IMR-90 (cell line): ENCODE data around the gene FBRSL1. TPM values are rescaled to one million over a fixed set of nuclear protein-coding genes. Genes with fewer than 3 reads are reported as not detected.

Experiments
- ATAC-seq: fragments of 200-7000 bp; cut with Tn5 transposase; 2 replicates; pipeline ENCODE4 v1.9.1; 2020; ENCODE audit warnings: low read depth, mild to moderate bottlenecking, moderate library complexity
- BruUV-seq: library from RNA; stranded (reverse); fragments of 400-500 nt; replicated peaks from 2 replicates; lab custom pipeline; 2021; lab: Mats Ljungman, UMichigan
- CTCF ChIA-PET: fragments of 300-600 bp; formaldehyde crosslinking; extraction: SDS; loops from one replicate; lab custom pipeline; 2021; ENCODE audit warnings: antibody characterized with exemption; lab: Yijun Ruan, JAX
- POLR2A ChIA-PET: fragments of 300-600 bp; sonication (Branson Sonifier 250); formaldehyde crosslinking; loops from one replicate; lab custom pipeline; 2022; ENCODE audit warnings: antibody characterized with exemption; ENCODE audit not compliant: unreplicated experiment; lab: Charles Lee
- DNase-seq: peaks from one replicate; pipeline ENCODE4 v3.0.0; 2013
- H2AFZ ChIP-seq: replicated peaks from 2 replicates; pipeline ENCODE3; 2013; ENCODE audit warnings: low read length, mild to moderate bottlenecking; ENCODE audit not compliant: poor library complexity
- H2AK5ac ChIP-seq: 2 replicates; pipeline ENCODE4 v1.6.1; 2013; ENCODE audit warnings: low read depth, low read length, inconsistent platforms
- H2AK9ac ChIP-seq: replicated peaks from 2 replicates; pipeline ENCODE3; 2013; ENCODE audit warnings: mild to moderate bottlenecking, low read depth, low read length, moderate library complexity; ENCODE audit not compliant: poor library complexity
- H2BK120ac ChIP-seq: 2 replicates; pipeline ENCODE4 v1.6.1; 2013; ENCODE audit warnings: low read depth, low read length, inconsistent platforms
- H2BK15ac ChIP-seq: 3 replicates; pipeline ENCODE4 v1.6.1; 2013; ENCODE audit warnings: low read depth, low read length, inconsistent platforms
- H2BK20ac ChIP-seq: 2 replicates; pipeline ENCODE4 v1.6.1; 2013; ENCODE audit warnings: low read depth, mild to moderate bottlenecking, inconsistent platforms, low read length, moderate library complexity
- H2BK5ac ChIP-seq: 2 replicates; pipeline ENCODE4 v1.6.1; 2013; ENCODE audit warnings: mild to moderate bottlenecking, low read depth, low read length, inconsistent platforms; ENCODE audit not compliant: poor library complexity, severe bottlenecking
- H3K14ac ChIP-seq: replicated peaks from 2 replicates; pipeline ENCODE4 v1.6.1; 2013; ENCODE audit warnings: low read depth, low read length, inconsistent platforms
- H3K18ac ChIP-seq: 2 replicates; pipeline ENCODE4 v1.6.1; 2013; ENCODE audit warnings: low read depth, low read length, control low read depth
- H3K23ac ChIP-seq: 2 replicates; pipeline ENCODE4 v1.6.1; 2013; ENCODE audit warnings: low read depth, low read length, inconsistent platforms
- H3K27ac ChIP-seq: 2 replicates; pipeline ENCODE4 v1.5.1; 2013; ENCODE audit warnings: mild to moderate bottlenecking, control low read depth, low read length; ENCODE audit not compliant: insufficient read depth
- H3K27me3 ChIP-seq: 2 replicates; pipeline ENCODE4 v1.6.1; 2013; ENCODE audit warnings: low read length; ENCODE audit not compliant: control insufficient read depth, insufficient read depth
- H3K36me3 ChIP-seq: 2 replicates; pipeline ENCODE4 v1.6.1; 2013; ENCODE audit warnings: low read length, mixed read lengths; ENCODE audit not compliant: control insufficient read depth, insufficient read depth
- H3K4ac ChIP-seq: 2 replicates; pipeline ENCODE4 v1.6.1; 2013; ENCODE audit warnings: low read depth, low read length, inconsistent platforms
- H3K4me1 ChIP-seq: 2 replicates; pipeline ENCODE4 v1.6.1; 2013; ENCODE audit warnings: low read length, mixed read lengths; ENCODE audit not compliant: control insufficient read depth, insufficient read depth
- H3K4me2 ChIP-seq: 2 replicates; pipeline ENCODE4 v1.6.1; 2013; ENCODE audit warnings: low read depth, mild to moderate bottlenecking, control low read depth, low read length, moderate library complexity
- H3K4me3 ChIP-seq: 2 replicates; pipeline ENCODE4 v1.5.1; 2013; ENCODE audit warnings: low read depth, mild to moderate bottlenecking, control low read depth, low read length, moderate library complexity; ENCODE audit not compliant: insufficient read depth
- H3K56ac ChIP-seq: 2 replicates; pipeline ENCODE4 v1.6.1; 2013; ENCODE audit warnings: low read length, inconsistent platforms; ENCODE audit not compliant: insufficient read depth; ENCODE audit errors: extremely low read depth
- H3K79me1 ChIP-seq, 2 experiments: 2 replicates each; pipeline ENCODE4 v1.6.1; 2013; ENCODE audit warnings: low read length in 2 of 2, inconsistent platforms in 1 of 2, low read depth in 1 of 2
- H3K9ac ChIP-seq: 2 replicates; pipeline ENCODE4 v1.6.1; 2013; ENCODE audit warnings: low read depth, low read length, control low read depth
- H3K9me1 ChIP-seq: 2 replicates; pipeline ENCODE4 v1.6.1; 2013; ENCODE audit warnings: low read length, inconsistent platforms; ENCODE audit not compliant: insufficient read depth
- H3K9me3 ChIP-seq: 2 replicates; pipeline ENCODE4 v1.6.1; 2013; ENCODE audit warnings: low read length; ENCODE audit not compliant: control insufficient read depth, insufficient read depth
- H4K20me1 ChIP-seq: 2 replicates; pipeline ENCODE4 v1.6.1; 2013; ENCODE audit warnings: low read length, inconsistent platforms; ENCODE audit not compliant: insufficient read depth
- H4K5ac ChIP-seq: 2 replicates; pipeline ENCODE4 v1.6.1; 2013; ENCODE audit warnings: mild to moderate bottlenecking, low read depth, low read length, control low read depth
- H4K8ac ChIP-seq, 2 experiments: 2 replicates each; pipeline ENCODE4 v1.6.1; 2013; ENCODE audit warnings: low read depth in 2 of 2, low read length in 2 of 2, control low read depth in 1 of 2, inconsistent platforms in 1 of 2
- H4K91ac ChIP-seq: 2 replicates; pipeline ENCODE4 v1.6.1; 2013; ENCODE audit warnings: low read depth, low read length, inconsistent platforms; ENCODE audit not compliant: insufficient read depth
- BHLHE40 ChIP-seq: fragments of 150-350 bp; IDR thresholded peaks from 2 replicates; pipeline ENCODE4 v1.6.1; 2016; ENCODE audit warnings: mild to moderate bottlenecking, low read depth, low read length
- CEBPB ChIP-seq: IDR thresholded peaks from 2 replicates; pipeline ENCODE4 v1.6.1; 2012; ENCODE audit warnings: low read depth, low read length, improper control_type of control experiment
- FOS ChIP-seq: fragments of 150-350 bp; IDR thresholded peaks from 2 replicates; pipeline ENCODE4 v1.6.1; 2016; ENCODE audit warnings: low read depth, low read length
- MAFK ChIP-seq: IDR thresholded peaks from 2 replicates; pipeline ENCODE4 v1.6.1; 2012; ENCODE audit warnings: low read depth, low read length, improper control_type of control experiment
- MAZ ChIP-seq: IDR thresholded peaks from 2 replicates; pipeline ENCODE4 v1.6.1; 2012; ENCODE audit warnings: low read depth, mild to moderate bottlenecking, low read length, improper control_type of control experiment, moderate library complexity, borderline replicate concordance
- MXI1 ChIP-seq: IDR thresholded peaks from 2 replicates; pipeline ENCODE4 v1.6.1; 2012; ENCODE audit warnings: low read depth, mild to moderate bottlenecking, low read length, moderate library complexity, borderline replicate concordance
- NFE2L2 ChIP-seq: fragments of 150-350 bp; IDR thresholded peaks from 2 replicates; pipeline ENCODE4 v1.6.1; 2016; ENCODE audit warnings: low read depth, mild to moderate bottlenecking, low read length
- POLR2A ChIP-seq: IDR thresholded peaks from 2 replicates; pipeline ENCODE4 v1.6.1; 2012; ENCODE audit warnings: mild to moderate bottlenecking, low read depth, low read length
- RAD21 ChIP-seq: IDR thresholded peaks from 2 replicates; pipeline ENCODE4 v1.6.1; 2012; ENCODE audit warnings: low read length, improper control_type of control experiment
- RCOR1 ChIP-seq: IDR thresholded peaks from 2 replicates; pipeline ENCODE4 v1.6.1; 2012; ENCODE audit warnings: mild to moderate bottlenecking, low read length, improper control_type of control experiment; ENCODE audit not compliant: insufficient replicate concordance
- RFX5 ChIP-seq: IDR thresholded peaks from 2 replicates; pipeline ENCODE4 v1.8.0; 2012; ENCODE audit warnings: low read depth, mild to moderate bottlenecking, low read length, moderate library complexity
- SMC3 ChIP-seq: fragments of 150-350 bp; IDR thresholded peaks from 2 replicates; pipeline ENCODE4 v1.6.1; 2016; ENCODE audit warnings: low read depth, mild to moderate bottlenecking, antibody characterized with exemption, low read length, moderate library complexity
- WGBS, 2 experiments: methylation state at CpG; one replicate each; pipeline versions ENCODE4 v1.1.5 to v1.1.7; 2013; ENCODE audit warnings: missing lambda C conversion rate in 2 of 2; ENCODE audit not compliant: insufficient read length in 1 of 2; ENCODE audit errors: extremely low coverage in 2 of 2; 5-methylcytosine and 5-hydroxymethylcytosine counted together
- dilution Hi-C: fragments of 300-500 bp; cut with HindIII; formaldehyde crosslinking; loops from one replicate; pipeline ENCODE4 v1.14.3; 2018; ENCODE audit warnings: low sequenced_read_pairs; ENCODE audit not compliant: unreplicated experiment
- in situ Hi-C: fragments of 300-500 bp; cut with MboI; formaldehyde crosslinking; loops from 3 replicates; pipeline ENCODE4 v1.14.3; 2019; ENCODE audit warnings: low sequenced_read_pairs, inconsistent platforms, mixed read lengths
- intact Hi-C: fragments of 100-400 bp; cut with micrococcal nuclease; formaldehyde crosslinking; loops from 2 replicates; pipeline ENCODE4 v1.10.0; 2022
- polyA plus RNA-seq, 3 experiments: library from polyadenylated mRNA; depleted of rRNA; stranded (reverse); fragments of >200 nt; gene quantifications; 2 replicates each; pipeline ENCODE4 v1.2.3, GENCODE V29; 2012; ENCODE audit warnings: low replicate concordance in 1 of 3
- total RNA-seq: library from RNA; depleted of rRNA; stranded (reverse); fragments of >200 nt; gene quantifications from 2 replicates; pipeline ENCODE4 v1.2.3, GENCODE V29; 2012
- TF ChIP-seq, protein P1 (sequence below): fragments of 150-350 bp; IDR thresholded peaks from 2 replicates; pipeline ENCODE4 v1.6.1; 2017; ENCODE audit warnings: mild to moderate bottlenecking, antibody characterized with exemption, low read length, low read depth
- TF ChIP-seq, protein P2 (sequence below): conservative IDR thresholded peaks from 2 replicates; pipeline ENCODE4 v1.5.1; 2012; ENCODE audit warnings: mild to moderate bottlenecking, low read depth, low read length, improper control_type of control experiment

FBRSL1 gene
- total and polyA plus RNA-seq, 2 of the 4 experiments (the other 2 are of a cell fraction) = 0.36 to 10.8 TPM

- Histone ChIP-seq H2AK5ac (peak overlapping the region; percentile 39; the same call in 1 of the 2 replicates), H4K8ac (peak overlapping the region; percentile 54 to 57; a peak in 3 of 4 replicates), H3K9ac (no peak overlapping the region), H2AK9ac (no peak overlapping the region), H3K4me1 (no peaks in the 10 kb centered on the region), H3K36me3 (no peaks in the 10 kb centered on the region), H4K20me1 (no peaks in the 10 kb centered on the region), H3K18ac (no peak overlapping the region), H2AFZ (peak overlapping the region; percentile 63), H2BK120ac (peak overlapping the region; percentile 40; the same call in 1 of the 2 replicates), H3K79me1 (no peaks in the 10 kb centered on the region), H3K27me3 (peaks cover 31% of the 10 kb centered on the region), H3K9me1 (peaks cover 4% of the 10 kb centered on the region; the same call in 1 of the 2 replicates), H3K4ac (no peak overlapping the region; the same call in 1 of the 2 replicates), H2BK15ac (no peak overlapping the region), H3K14ac (no peak overlapping the region), H3K23ac (no peak overlapping the region), H2BK5ac (peak overlapping the region; percentile 7), H3K27ac (no peak overlapping the region), H4K5ac (no peak overlapping the region), H3K56ac (no peak overlapping the region), H3K4me2 (no peak overlapping the region), H2BK20ac (no peak overlapping the region), H3K9me3 (no peaks in the 10 kb centered on the region; the same call in 1 of the 2 replicates), H4K91ac (peak overlapping the region; percentile 55; the same call in 1 of the 2 replicates), H3K4me3 (no peak overlapping the region)
- BruUV-seq = no TSS peak
- ChIA-PET POLR2A (no interaction called here), CTCF (no interaction called here)
- ATAC-seq (no peak), DNase-seq (no peak)
- no peak for TF ChIP-seq MXI1
- TF ChIP-seq MAFK = no peak
- TF ChIP-seq BHLHE40 = no peak
- no peak for TF ChIP-seq RFX5
- TF ChIP-seq RAD21 = no peak
- TF ChIP-seq NFE2L2 = no peak
- no peak for TF ChIP-seq MAZ
- TF ChIP-seq RCOR1 = no peak
- no peak for TF ChIP-seq POLR2A
- TF ChIP-seq FOS = no peak
- TF ChIP-seq, protein P1, sequence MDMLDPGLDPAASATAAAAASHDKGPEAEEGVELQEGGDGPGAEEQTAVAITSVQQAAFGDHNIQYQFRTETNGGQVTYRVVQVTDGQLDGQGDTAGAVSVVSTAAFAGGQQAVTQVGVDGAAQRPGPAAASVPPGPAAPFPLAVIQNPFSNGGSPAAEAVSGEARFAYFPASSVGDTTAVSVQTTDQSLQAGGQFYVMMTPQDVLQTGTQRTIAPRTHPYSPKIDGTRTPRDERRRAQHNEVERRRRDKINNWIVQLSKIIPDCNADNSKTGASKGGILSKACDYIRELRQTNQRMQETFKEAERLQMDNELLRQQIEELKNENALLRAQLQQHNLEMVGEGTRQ = no peak
- no peak for TF ChIP-seq CEBPB
- TF ChIP-seq, protein P2, sequence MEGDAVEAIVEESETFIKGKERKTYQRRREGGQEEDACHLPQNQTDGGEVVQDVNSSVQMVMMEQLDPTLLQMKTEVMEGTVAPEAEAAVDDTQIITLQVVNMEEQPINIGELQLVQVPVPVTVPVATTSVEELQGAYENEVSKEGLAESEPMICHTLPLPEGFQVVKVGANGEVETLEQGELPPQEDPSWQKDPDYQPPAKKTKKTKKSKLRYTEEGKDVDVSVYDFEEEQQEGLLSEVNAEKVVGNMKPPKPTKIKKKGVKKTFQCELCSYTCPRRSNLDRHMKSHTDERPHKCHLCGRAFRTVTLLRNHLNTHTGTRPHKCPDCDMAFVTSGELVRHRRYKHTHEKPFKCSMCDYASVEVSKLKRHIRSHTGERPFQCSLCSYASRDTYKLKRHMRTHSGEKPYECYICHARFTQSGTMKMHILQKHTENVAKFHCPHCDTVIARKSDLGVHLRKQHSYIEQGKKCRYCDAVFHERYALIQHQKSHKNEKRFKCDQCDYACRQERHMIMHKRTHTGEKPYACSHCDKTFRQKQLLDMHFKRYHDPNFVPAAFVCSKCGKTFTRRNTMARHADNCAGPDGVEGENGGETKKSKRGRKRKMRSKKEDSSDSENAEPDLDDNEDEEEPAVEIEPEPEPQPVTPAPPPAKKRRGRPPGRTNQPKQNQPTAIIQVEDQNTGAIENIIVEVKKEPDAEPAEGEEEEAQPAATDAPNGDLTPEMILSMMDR = no peak
- TF ChIP-seq SMC3 = no peak
- dilution Hi-C loops (no loop called here), intact Hi-C loops (no loop called here), in situ Hi-C loops (no loop called here)
- WGBS, 2 experiments = 72% methylated on average over 12 of the region's 21 CpGs; no CpG with 5 or more reads in 1 of the 2 experiments
These were observed 37.2 kb upstream of the FBRSL1 start for GRCh38 chr12:132452596-132453350.
